Esophagus muscularis mucosa (tissue), 4 donors: ENCODE results near the gene LMO3.
A peak's percentile ranks its signal among the peaks of the same experiment; 100 is the strongest.

Experiments
- EP300 ChIP-seq: sonication (generic); formaldehyde crosslinking; IDR thresholded peaks from one replicate; pipeline ENCODE4 v1.6.1; 2017; ENCODE audit warnings: antibody characterized with exemption
- POLR2A ChIP-seq: fragments of 450-650 bp; IDR thresholded peaks from one replicate; pipeline ENCODE4 v1.6.1; 2017; ENCODE audit warnings: antibody characterized with exemption, moderate library complexity, mild to moderate bottlenecking, low read depth
- POLR2AphosphoS5 ChIP-seq, 2 donors: sonication (generic); formaldehyde crosslinking; IDR thresholded peaks; one replicate each; pipeline ENCODE4 v1.6.1; 2017; ENCODE audit warnings: antibody characterized with exemption in 2 of 2
- TF ChIP-seq, protein P1 (sequence below), 3 experiments: fragments of 200-600 bp in 2 of 3; fragments of 450-650 bp in 1 of 3; sonication (generic) in 2 of 3; IDR thresholded peaks; one replicate each; pipeline ENCODE4 v1.5.1; 2017 to 2019; ENCODE audit warnings: antibody characterized with exemption in 3 of 3, mild to moderate bottlenecking in 2 of 3, moderate library complexity in 1 of 3

DNA sequence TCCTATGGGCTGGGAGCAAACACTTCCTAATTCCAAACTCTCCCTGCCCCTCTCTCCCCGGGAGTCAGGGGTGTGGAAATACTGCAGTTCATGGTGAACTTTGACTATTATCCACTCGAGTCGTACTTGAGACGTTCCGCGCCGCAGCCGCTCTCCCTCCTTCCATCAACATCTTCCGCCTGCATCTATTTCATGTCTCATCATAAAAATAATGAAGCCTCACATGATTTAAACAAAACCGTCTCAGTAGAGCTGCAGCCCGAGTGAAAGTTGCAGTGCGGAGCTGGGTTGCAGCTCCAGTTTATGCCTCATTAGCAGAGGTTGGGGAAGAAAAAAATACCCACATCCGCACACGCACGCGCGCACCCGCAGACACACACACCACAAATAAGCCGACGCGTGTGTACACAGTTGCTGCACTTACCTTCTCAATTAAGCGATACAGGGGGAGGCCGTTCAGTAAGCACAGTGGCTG is 283 bp downstream of the LMO3 start:
- TF ChIP-seq POLR2A (no peak), POLR2AphosphoS5 (IDR thresholded peaks at IDR 0.05) (peak; percentile 13 to 46), EP300 (no peak)
- TF ChIP-seq, protein P1, sequence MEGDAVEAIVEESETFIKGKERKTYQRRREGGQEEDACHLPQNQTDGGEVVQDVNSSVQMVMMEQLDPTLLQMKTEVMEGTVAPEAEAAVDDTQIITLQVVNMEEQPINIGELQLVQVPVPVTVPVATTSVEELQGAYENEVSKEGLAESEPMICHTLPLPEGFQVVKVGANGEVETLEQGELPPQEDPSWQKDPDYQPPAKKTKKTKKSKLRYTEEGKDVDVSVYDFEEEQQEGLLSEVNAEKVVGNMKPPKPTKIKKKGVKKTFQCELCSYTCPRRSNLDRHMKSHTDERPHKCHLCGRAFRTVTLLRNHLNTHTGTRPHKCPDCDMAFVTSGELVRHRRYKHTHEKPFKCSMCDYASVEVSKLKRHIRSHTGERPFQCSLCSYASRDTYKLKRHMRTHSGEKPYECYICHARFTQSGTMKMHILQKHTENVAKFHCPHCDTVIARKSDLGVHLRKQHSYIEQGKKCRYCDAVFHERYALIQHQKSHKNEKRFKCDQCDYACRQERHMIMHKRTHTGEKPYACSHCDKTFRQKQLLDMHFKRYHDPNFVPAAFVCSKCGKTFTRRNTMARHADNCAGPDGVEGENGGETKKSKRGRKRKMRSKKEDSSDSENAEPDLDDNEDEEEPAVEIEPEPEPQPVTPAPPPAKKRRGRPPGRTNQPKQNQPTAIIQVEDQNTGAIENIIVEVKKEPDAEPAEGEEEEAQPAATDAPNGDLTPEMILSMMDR (IDR thresholded peaks at IDR 0.05): no peak
